HG02759 (cell line): ENCODE data around the gene DENND10.
"Not testable (repeated sequence)": the region's sequence is repeated elsewhere in the genome, so short reads cannot be mapped to it uniquely, and the experiment has no call there.

Experiments
- ATAC-seq: cut with Tn5 transposase; IDR thresholded peaks from one replicate; pipeline ENCODE4 v1.9.1; 2021; ENCODE audit warnings: mild to moderate bottlenecking, moderate library complexity; ENCODE audit not compliant: unreplicated experiment

DENND10 gene

DNA sequence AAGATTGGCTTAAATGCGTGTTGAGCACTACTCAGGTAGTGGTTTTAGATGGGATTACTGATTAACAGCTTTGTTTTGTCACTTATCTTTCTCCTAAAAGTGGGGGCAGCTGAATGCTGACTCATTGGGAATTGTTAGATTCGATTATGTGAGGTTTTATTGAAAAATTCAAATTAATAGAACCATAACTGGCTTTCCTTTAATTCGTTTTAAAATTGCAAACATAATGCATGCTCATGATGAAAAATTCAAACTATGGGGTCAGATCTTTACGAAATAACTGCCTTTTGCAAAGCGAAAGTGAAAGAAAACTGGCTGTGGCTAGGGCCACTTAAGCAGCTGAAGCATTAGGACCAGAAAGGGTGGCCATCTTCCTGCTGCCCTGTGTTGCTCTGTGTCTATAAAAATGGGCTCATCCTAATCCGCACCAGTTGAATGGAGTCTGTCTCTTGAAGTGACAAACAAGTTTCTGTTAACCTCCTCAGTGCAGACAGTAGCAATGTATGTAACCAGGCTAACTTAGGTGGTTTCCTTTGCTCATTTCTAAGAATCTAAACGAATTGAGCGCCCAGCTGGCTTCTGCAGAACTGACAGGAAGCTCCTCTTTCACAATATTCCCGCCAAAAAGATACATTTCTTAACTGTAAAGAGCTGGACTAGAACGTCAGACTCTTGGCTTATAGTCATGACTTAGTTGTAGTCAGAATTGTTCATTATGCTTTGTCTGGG, 27.8 kb downstream of the DENND10 start:
- peak; percentile 62 for ATAC-seq

DNA sequence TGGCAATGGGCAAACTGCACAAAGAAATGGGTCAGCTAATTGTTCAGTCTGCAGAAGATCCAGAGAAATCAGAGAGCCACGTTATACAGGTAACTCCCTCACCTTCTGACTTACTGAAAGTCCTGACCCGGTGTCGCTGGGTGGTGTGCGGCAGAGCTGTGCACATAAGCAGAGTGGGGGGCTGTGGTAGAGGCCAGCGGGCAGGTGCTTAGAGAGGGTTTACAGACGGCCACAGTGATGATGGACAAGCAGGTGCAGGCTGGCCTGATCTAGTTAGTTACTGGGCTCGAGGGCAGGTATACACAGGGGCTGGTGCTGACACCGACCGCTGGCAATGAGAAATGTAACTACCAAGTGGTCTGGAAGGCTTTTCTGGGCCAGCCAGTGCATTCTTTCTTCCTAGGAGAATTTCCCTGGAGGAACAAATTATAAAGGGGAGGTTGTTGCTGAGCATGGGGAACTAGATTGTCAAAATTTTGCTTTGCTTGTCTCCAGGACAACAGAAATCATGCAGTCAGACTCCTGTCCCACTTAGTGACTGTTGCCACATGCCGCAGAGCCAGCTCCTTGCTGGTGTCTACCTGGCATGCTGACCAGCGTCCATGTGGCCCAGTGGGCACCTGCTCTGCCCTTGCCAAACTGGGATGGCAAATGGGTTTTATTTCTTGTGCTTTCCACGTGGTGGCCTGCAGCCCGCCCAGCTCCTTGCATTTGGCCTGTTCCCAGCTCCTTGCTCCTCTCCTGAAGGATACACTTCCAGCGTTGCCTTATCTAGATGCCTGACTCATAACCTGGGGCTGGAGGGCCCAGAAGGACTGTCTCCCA, 28.8 kb downstream of the DENND10 start:
- no peak for ATAC-seq

DNA sequence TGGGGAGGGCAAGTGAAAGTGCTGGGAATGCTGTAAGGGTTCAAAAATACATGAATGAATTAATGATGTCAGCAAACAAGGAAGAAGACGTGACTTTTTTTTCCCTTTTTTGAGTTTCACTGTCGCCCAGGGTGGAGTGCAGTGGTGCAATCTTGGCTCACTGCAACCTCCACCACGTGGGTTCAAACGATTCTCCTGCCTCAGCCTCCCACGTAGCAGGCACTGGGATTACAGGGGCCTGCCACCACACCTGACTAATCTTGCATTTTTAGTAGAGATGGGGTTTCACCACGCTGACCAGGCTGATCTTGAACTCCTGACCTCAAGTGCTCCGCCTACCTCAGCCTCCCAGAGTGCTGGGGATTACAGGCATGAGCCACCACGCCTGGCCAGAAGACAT, 30.0 kb downstream of the DENND10 start:
- ATAC-seq = no peak

DNA sequence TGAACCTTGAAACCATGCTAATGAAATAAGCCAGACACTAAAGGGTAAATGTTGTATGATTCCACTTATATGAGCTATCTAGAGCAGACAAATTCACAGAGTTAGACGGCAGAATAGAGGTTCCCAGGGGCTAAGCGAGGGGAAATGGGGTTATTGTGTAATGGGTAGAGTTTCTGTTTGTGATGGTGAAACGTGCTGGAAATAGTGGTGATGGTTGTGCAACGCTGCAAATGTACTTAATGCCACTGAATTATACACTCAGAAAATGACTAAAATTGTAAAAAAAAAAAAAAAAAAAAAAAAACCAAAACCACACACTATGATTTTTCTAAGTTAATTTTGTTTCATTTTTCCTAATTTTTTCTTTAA, 31.6 kb downstream of the DENND10 start:
- ATAC-seq = no peak

DNA sequence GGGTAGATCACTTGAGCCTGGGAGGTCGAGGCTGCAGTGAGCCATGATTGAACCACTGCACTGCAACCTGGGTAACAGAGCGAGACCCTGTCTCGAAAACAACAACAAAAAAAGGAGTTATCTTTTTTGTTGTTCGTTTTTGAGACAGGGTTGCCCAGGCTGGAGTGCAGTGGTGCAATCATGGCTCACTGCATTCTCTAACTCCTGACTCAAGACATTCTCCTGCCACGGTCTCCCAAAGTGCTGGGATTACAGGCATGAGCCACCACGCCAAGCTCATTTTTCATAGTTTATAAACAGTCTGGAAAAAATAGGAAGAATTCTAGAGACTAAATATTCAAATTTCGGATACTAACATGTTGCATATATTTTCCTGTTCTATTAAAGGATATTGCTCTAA, 32.2 kb downstream of the DENND10 start:
- ATAC-seq = no peak

DNA sequence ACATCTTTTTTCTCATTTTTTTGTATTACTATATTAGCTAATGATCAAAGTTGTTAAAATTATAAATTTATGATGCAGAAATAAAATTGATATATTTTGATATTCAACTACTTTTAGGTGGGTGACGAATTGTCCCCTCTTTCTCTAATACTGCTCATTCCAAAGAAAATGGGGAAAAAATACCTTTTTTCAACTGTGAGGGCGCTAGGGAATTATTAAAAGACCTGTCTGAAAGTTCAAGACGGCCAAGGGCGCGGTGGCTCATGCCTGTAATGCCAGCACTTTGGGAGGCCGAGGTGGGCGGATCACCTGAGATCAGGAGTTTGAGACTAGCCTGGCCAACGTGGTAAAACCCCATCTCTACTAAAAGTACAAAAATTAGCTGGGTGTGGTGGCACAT, 34.0 kb downstream of the DENND10 start:
- ATAC-seq = not testable (repeated sequence)

DNA sequence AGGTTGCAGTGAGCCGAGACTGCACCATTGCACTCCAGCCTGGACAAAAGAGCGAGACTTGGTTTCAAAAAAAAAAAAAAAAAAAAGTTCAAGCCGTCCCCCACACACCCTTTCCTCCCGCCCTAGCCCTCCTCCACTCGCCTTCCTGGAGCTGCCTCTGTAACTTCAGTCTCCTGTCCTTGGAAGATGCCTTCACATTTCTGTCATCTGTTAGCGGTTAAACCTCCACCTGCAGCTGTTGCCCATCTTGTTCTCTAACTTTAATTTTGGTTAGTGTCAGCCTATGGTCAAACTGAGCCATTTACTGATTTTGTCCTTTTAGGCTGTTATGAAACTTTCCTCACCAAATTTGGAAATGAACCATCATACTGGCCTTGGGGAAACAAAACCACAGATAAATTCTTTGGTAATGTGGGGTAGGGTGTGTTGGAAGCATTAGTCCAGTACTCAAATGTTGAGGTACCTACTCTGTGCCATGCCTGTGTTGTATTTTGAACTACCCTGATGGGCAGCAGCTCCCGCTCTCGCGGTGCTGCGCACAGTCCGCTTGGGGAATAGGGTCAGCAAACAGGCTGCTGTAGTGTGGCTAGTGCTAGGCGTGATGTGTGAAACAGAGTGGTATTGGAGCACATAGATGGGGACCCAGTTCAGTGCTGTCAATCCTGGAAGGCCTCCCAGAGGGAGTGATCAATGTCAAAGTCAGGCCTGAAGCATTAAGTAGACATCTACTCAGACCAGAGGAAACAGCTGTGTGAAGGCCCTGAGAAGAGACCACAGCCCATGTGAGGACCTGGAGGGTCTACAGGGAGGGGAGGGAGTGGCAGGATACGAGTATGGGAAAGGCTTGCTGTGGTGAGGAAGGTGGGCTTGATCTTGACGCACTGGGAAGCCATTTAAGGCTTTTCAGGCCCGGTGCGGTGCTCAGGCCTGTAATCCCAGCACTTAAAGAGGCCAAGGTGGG, 34.7 kb downstream of the DENND10 start:
- ATAC-seq = no peak

DNA sequence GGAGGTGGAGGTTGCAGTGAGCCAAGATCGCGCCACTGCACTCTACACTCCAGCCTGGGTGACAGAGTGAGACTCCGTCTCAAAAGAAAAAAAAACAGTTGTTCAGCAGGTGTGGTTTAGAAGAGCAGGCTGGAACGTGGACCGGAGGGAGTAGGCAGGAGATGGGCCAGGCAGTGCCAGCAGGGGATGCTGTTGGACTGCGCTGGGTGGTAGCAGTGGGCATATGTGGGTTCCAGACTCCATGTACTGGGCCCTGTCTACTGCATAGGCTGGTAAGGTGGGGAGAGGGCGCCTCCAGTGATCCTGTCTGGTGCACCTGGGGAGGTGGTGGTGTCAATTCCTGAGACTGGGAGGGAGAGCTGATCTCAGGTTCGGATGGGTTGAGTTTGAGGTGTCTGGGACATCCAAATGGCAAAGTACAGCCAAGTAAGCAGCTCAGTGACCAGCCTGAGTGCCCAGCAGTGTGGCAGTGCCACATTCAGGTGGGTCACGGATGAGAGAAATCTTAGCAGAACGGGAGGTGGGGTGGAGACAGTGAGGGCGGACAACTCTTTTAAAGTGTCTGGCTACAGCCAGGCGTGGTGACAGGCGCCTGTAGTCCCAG, 35.7 kb downstream of the DENND10 start:
- no peak for ATAC-seq

DNA sequence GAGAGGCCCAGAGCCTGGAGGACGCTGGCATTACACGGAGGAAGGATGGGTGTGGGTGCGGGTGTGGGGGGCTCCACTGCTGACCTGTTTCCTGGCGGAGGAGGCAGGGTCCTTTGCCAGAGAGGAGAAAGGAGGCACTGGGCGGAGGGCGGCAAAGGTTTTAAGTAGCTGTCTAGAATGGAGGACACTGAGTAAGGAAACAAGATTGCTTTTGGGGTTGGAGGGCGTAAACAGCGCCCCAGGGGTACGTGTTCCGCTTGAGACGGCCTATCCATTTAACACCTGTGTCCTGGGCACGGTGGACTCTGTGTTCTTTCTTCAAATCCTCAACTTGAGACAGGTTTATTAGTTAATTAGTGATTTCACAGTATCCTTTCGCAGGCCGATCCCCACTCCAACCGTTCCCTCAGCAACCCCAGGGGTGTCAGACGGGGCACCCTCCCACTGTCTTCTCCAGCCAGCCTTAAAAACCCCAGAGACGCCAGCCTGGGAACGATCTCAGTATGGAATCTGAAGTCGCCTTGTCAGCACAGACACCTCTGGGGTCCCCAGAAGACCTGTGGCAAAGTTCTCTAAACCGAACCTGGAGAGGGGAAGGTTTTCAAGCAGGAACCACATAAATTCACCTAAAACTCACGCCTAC, 36.8 kb downstream of the DENND10 start:
- no peak for ATAC-seq

DNA sequence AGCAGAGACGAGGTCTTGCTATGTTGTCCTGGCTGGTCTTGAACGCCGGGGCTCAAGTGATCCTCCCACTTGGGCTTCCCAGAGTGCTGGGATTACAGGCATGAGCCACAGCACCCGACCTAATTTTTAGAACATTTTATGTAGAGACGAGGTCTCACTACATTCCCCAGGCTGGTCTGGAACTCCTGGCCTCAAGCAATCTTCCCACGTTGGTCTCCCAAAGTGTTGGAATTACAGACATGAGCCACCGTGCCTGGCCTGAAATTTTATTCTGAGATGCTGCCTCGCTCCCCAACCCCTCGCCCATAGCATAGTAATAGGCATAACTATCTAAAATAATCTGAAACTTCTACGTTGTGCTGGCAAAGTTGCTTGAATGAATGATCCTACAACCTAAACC, 39.7 kb downstream of the DENND10 start:
- no peak for ATAC-seq

DNA sequence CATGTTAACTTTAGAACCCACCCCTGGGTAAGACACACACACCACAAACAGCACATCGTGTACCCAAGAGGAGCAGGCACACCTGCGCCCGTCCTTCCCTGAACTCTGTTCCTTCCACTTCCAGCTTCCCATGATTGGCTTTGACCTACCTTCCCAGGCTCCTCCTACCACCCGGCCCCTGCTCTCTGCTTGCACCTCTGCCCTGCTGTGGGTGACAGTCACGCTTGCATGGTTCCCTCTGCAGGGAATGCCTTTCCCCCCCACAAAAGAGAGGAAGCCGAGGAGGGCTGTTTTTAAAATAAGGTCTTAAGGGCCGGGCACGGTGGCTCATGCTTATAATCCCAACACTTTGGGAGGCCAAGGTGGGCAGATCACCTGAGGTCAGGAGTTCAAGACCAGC, 45.2 kb downstream of the DENND10 start:
- ATAC-seq = no peak

DNA sequence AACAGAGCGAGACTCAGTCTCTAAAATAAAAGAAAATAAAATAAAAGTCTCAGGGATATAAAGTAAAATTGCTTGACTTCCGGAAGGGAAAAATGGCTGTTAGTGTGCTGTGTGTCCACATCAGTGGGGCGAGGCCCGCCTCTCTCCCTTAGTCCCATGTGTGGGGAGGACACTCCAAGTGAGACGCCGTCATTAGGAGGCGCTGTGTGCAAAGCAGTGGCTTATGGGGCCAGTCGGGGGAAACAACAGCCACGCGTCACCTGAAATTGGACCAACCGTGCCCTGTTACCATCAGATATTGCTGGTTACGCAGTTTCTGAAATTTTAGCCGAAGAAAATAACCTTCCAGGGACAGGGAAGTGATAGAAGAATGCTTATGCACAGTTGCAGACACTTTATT, 45.8 kb downstream of the DENND10 start:
- ATAC-seq = no peak

DNA sequence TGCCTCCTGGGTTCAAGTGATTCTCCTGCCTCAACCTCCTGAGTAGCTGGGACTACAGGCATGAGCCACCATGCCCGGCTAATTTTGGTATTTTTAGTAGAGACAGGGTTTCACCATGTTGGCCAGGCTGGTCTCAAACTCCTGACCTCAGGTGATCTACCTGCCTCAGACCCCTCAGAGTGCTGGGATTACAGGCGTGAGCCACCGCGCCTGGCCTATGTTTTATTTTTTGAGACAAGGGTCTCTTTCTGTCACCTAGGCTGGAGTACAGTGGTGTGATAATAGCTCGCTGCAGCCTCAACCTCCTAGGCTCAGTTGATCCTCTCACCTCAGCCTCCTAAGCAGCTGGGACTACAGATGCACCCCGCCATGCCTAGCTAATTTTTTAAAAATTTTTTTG, 47.7 kb downstream of the DENND10 start:
- not testable (repeated sequence) for ATAC-seq

DNA sequence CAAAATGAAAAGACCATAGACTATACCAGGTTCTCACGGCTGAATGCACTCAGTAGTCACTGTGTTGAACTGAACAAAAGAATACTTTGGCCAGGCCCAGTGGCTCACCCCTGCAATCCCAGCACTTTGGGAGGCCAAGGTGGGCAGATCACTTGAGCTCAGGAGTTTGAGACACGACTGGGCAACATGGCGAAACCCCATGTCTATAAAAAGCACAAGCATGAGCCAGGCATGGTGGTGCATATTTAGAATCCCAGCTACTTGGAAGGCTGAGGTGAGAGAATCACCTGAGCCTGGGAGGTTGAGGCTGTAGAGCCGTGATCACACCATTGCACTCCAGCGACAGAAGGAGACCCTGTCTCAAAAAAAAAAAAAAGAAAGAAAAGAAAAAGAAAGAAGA, 49.1 kb downstream of the DENND10 start:
- ATAC-seq = no peak

DNA sequence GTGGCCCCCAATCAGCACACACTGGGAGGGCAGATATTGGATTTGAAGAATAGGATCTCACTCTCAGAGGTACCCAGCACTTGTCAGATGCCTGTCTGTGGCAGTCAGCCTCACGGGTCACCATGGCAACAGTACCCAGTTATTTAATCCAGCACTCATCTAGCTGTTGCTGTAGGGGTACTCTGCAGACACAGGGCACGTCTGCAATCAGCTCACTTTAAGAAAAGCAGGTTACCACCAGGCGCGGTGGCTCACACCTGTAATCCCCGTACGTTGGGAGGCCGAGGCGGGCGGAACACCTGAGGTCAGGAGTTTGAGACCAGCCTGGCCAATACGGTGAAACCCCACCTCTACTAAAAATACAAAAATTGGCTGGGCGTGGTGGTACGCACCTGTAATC, 49.7 kb downstream of the DENND10 start:
- ATAC-seq = no peak

DNA sequence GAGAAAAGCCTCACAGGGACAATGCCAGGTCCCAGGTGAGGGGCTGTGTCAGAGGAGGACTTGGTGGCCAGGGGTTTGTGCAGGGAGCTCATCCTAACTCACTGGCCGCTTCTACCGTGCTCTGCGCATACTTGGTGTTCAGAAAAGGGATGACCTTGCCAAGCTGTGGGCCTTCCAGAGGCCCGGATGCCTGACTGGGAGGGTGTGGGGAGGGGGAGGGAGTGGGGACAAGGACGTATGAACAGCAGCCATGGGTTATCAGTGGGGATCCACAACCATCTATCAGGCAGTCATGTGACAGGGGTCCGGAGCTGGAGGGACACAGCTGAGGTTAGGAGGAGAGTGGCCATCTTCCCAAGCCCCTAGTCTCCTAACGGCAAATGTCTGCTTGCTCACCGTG, 55.4 kb downstream of the DENND10 start:
- ATAC-seq = no peak

DNA sequence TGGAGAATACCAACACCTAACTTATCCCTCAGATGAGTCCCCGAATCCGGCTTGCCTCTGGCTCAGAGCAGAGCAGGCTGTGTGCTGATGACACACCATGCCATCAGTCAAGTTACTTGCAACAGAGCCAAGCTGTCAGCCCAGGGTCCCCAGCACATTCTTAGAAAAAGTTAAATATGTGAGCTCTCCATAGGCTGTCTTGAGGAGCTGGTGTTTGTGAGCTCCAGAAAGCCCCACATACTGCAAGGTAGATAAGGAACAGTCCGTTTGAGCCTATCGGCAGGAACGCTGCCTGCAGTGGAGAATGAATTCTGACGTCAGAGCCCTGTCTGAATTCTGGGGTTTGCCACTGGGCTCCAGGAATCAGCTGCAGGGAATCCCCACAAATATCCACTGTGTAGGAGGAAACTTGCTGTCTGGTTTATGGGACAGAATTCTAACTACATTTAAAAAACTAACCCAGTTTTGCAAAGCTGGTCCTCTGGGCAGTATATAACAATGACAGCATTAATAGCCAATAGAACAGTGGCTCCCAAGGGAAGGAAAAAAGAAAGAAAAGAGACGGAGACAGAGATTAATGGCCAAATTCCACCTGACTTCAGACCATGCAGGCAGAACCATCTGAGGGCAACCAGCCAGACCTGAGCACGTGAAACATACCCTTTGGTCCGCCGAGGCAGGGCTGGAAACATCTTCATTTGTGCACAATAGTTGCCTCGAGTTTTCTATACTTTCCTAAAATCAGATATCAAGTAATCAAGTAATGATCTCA, 58.0 kb downstream of the DENND10 start:
- no peak for ATAC-seq

DNA sequence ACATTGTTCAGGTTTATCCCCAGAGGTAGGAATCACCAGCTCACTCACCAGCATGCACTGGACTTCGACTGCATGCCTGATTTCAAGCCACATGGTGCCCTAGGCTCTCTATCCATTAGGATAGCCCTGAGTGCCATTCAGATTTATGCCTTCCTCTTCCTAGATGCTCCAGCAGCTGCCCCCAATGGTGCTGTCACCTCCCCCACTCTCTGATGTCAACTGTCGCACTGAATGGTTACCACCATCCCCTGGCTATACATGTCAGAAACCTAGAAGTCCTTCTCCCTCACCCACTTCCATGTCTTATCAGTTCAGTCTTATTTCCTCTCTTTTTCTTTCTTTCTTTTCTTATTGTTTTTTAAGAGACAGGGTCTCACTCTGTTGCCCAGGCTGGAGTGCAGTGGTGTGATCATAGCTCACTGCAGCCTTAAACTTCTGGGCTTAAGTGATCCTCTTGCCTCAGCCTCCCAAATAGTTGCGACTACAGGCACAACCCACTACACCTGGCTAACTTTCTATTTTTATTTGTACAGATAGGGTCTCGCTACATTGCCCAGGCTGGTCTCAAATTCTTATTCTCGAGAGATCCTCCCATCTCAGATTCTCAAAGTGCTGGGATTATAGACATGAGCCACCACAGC, 58.7 kb downstream of the DENND10 start:
- ATAC-seq = no peak
